ENCODE results near the gene IPPK.

- TF ChIP-seq POLR2A (IDR thresholded peaks at IDR 0.05): no peak
- TF ChIP-seq, protein P1, sequence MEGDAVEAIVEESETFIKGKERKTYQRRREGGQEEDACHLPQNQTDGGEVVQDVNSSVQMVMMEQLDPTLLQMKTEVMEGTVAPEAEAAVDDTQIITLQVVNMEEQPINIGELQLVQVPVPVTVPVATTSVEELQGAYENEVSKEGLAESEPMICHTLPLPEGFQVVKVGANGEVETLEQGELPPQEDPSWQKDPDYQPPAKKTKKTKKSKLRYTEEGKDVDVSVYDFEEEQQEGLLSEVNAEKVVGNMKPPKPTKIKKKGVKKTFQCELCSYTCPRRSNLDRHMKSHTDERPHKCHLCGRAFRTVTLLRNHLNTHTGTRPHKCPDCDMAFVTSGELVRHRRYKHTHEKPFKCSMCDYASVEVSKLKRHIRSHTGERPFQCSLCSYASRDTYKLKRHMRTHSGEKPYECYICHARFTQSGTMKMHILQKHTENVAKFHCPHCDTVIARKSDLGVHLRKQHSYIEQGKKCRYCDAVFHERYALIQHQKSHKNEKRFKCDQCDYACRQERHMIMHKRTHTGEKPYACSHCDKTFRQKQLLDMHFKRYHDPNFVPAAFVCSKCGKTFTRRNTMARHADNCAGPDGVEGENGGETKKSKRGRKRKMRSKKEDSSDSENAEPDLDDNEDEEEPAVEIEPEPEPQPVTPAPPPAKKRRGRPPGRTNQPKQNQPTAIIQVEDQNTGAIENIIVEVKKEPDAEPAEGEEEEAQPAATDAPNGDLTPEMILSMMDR (IDR thresholded peaks at IDR 0.05): no peak
These were observed 57.6 kb downstream of the IPPK start for GRCh38 chr9:92612292-92612691.

Measured in tibial nerve (tissue), 3 donors.